ELF-1 (cell line): Measurements from ENCODE around the gene STXBP4.
"Not testable (repeated sequence)": the region's sequence is repeated elsewhere in the genome, so short reads cannot be mapped to it uniquely, and the experiment has no call there.

ENCODE experiments used
- DNase-seq: peaks from one replicate; pipeline ENCODE4 v3.0.0-alpha.2; 2016; ENCODE audit warnings: low read depth, low spot score

STXBP4 gene

GRCh38 chr17:55054429-55054828 lies 85.9 kb downstream of the STXBP4 start:
- no peak for DNase-seq

- no peak for DNase-seq
Measured at GRCh38 chr17:55056526-55056925, 88.0 kb downstream of the STXBP4 start.

- DNase-seq, result no peak
Measured at GRCh38 chr17:55057184-55057583, 88.6 kb downstream of the STXBP4 start.

- DNase-seq, result no peak
Measured at GRCh38 chr17:55059724-55060123, 91.2 kb downstream of the STXBP4 start.

- DNase-seq, result no peak
Measured at GRCh38 chr17:55062921-55063320, 94.4 kb downstream of the STXBP4 start.

- no peak for DNase-seq
Measured at GRCh38 chr17:55063885-55064874, 95.6 kb downstream of the STXBP4 start.

- DNase-seq, result no peak
Measured at GRCh38 chr17:55067697-55068439, 99.3 kb downstream of the STXBP4 start.

- DNase-seq, result no peak
Measured at GRCh38 chr17:55068862-55069811, 100.6 kb downstream of the STXBP4 start.

- DNase-seq, result no peak
Measured at GRCh38 chr17:55069983-55070529, 101.5 kb downstream of the STXBP4 start.

GRCh38 chr17:55072898-55073297 lies 104.3 kb downstream of the STXBP4 start:
- DNase-seq, result no peak

- DNase-seq, result not testable (repeated sequence)
Measured at GRCh38 chr17:55073467-55073866, 104.9 kb downstream of the STXBP4 start.

- DNase-seq, result no peak
Measured at GRCh38 chr17:55081559-55081958, 113.0 kb downstream of the STXBP4 start.

GRCh38 chr17:55086635-55087058 lies 118.1 kb downstream of the STXBP4 start:
- DNase-seq, result no peak

GRCh38 chr17:55089256-55089655 lies 120.7 kb downstream of the STXBP4 start:
- no peak for DNase-seq

GRCh38 chr17:55090079-55090492 lies 121.5 kb downstream of the STXBP4 start:
- DNase-seq, result peak; percentile 17

- DNase-seq, result no peak
Measured at GRCh38 chr17:55093353-55093752, 124.8 kb downstream of the STXBP4 start.

- no peak for DNase-seq
Measured at GRCh38 chr17:55098765-55099164, 130.2 kb downstream of the STXBP4 start.

GRCh38 chr17:55110521-55110920 lies 142.0 kb downstream of the STXBP4 start:
- DNase-seq, result no peak

- DNase-seq, result no peak
Measured at GRCh38 chr17:55114283-55114682, 145.7 kb downstream of the STXBP4 start.

- DNase-seq, result no peak
Measured at GRCh38 chr17:55116440-55116914, 147.9 kb downstream of the STXBP4 start.

- DNase-seq, result no peak
Measured at GRCh38 chr17:55117164-55117563, 148.6 kb downstream of the STXBP4 start.
